GM06990 (cell line): ENCODE measurements around the gene ACAD8.
"Not testable (repeated sequence)": the region's sequence is repeated elsewhere in the genome, so short reads cannot be mapped to it uniquely, and the experiment has no call there.

Source experiments
- DNase-seq: peaks from one replicate; pipeline ENCODE4 v3.0.0-alpha.2; 2011; ENCODE audit not compliant: insufficient read length; ENCODE audit errors: extremely low read depth
- H3K27me3 ChIP-seq: replicated peaks from 2 replicates; pipeline ENCODE4 v1.6.0; 2011; ENCODE audit warnings: low read length; ENCODE audit not compliant: control insufficient read depth, insufficient read depth
- H3K36me3 ChIP-seq: 2 replicates; pipeline ENCODE4 v1.5.1; 2011; ENCODE audit warnings: low read length; ENCODE audit not compliant: control insufficient read depth, insufficient read depth
- H3K4me3 ChIP-seq: replicated peaks from 2 replicates; pipeline ENCODE4 v1.5.1; 2011; ENCODE audit warnings: low read depth, mild to moderate bottlenecking, control low read depth, low read length
- CTCF ChIP-seq: IDR thresholded peaks from 2 replicates; pipeline ENCODE4 v1.5.1; 2011; ENCODE audit warnings: low read length, control low read depth, mild to moderate bottlenecking, inconsistent platforms; ENCODE audit not compliant: insufficient read depth, poor library complexity, severe bottlenecking

Gene ACAD8

GRCh38 chr11:134250675-134251074, 2.7 kb upstream of the ACAD8 start:
- no peak for TF ChIP-seq CTCF
- H3K36me3 ChIP-seq: peaks cover 14% of the 10 kb centered on the region
- H3K4me3 ChIP-seq: no peak overlapping the region
- no peaks in the 10 kb centered on the region for H3K27me3 ChIP-seq
- DNase-seq: no peak

GRCh38 chr11:134252346-134253187, 801 bp upstream of the ACAD8 start:
- no peaks in the 10 kb centered on the region for H3K27me3 ChIP-seq
- H3K36me3 ChIP-seq: peaks cover 3% of the 10 kb centered on the region
- DNase-seq: no peak
- TF ChIP-seq CTCF: no peak
- H3K4me3 ChIP-seq: peak overlapping the region; percentile 90

- Histone ChIP-seq H3K36me3 (peaks cover 6% of the 10 kb centered on the region), H3K27me3 (no peaks in the 10 kb centered on the region), H3K4me3 (peak overlapping the region; percentile 90)
- DNase-seq: no peak
- no peak for TF ChIP-seq CTCF
Measured at GRCh38 chr11:134254433-134255183, 1.2 kb downstream of the ACAD8 start.

GRCh38 chr11:134255184-134255561, 1.8 kb downstream of the ACAD8 start:
- not testable (repeated sequence) for H3K4me3 ChIP-seq, H3K36me3 ChIP-seq, H3K27me3 ChIP-seq, DNase-seq

- TF ChIP-seq CTCF: no peak
- no peak overlapping the region for H3K4me3 ChIP-seq
- H3K27me3 ChIP-seq: no peaks in the 10 kb centered on the region
- H3K36me3 ChIP-seq: peaks cover 9% of the 10 kb centered on the region
- no peak for DNase-seq
Measured at GRCh38 chr11:134257101-134257500, 3.7 kb downstream of the ACAD8 start.

- H3K36me3 ChIP-seq: peaks cover 12% of the 10 kb centered on the region
- DNase-seq: no peak
Measured at GRCh38 chr11:134258577-134258976, 5.2 kb downstream of the ACAD8 start.

More at GRCh38 chr11:134258577-134258976, 5.2 kb downstream of the ACAD8 start:
- no peak for TF ChIP-seq CTCF
- H3K27me3 ChIP-seq: no peaks in the 10 kb centered on the region
- H3K4me3 ChIP-seq: no peak overlapping the region
